Measurements from ENCODE around the gene ORC5.

DNA sequence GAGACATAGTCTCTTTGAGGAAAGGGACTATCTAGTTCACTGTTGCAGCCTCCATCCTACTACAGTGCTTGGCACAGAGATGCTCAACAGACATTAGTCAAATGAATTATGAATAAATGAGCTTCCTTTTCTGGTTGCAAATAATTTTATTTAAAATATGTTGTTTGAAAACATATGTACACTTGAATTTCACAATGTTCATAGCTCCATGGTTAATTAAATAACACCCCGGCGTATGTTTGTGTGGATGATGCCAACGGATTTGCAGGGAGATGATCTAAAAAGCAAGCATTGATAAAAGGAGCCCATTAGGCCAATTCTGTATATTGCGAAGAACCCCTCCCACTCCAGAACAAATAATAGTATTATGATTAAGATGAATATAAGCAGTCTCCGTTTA is 47.8 kb upstream of the ORC5 start:
- TF ChIP-seq, protein P1, sequence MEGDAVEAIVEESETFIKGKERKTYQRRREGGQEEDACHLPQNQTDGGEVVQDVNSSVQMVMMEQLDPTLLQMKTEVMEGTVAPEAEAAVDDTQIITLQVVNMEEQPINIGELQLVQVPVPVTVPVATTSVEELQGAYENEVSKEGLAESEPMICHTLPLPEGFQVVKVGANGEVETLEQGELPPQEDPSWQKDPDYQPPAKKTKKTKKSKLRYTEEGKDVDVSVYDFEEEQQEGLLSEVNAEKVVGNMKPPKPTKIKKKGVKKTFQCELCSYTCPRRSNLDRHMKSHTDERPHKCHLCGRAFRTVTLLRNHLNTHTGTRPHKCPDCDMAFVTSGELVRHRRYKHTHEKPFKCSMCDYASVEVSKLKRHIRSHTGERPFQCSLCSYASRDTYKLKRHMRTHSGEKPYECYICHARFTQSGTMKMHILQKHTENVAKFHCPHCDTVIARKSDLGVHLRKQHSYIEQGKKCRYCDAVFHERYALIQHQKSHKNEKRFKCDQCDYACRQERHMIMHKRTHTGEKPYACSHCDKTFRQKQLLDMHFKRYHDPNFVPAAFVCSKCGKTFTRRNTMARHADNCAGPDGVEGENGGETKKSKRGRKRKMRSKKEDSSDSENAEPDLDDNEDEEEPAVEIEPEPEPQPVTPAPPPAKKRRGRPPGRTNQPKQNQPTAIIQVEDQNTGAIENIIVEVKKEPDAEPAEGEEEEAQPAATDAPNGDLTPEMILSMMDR (IDR thresholded peaks at IDR 0.05): no peak
- no peak for TF ChIP-seq POLR2A (IDR thresholded peaks at IDR 0.05)
- no peak for TF ChIP-seq POLR2AphosphoS5 (IDR thresholded peaks at IDR 0.05)

Measured in suprapubic skin (tissue), 4 donors.